NCI-H2107 (cell line): ENCODE measurements around the gene SEPTIN1.
"Not testable (repeated sequence)": the region's sequence is repeated elsewhere in the genome, so short reads cannot be mapped to it uniquely, and the experiment has no call there.

Experiments
- DNase-seq: peaks from one replicate; lab custom pipeline; 2025; lab: John Stamatoyannopoulos, UW

SEPTIN1 gene

DNA sequence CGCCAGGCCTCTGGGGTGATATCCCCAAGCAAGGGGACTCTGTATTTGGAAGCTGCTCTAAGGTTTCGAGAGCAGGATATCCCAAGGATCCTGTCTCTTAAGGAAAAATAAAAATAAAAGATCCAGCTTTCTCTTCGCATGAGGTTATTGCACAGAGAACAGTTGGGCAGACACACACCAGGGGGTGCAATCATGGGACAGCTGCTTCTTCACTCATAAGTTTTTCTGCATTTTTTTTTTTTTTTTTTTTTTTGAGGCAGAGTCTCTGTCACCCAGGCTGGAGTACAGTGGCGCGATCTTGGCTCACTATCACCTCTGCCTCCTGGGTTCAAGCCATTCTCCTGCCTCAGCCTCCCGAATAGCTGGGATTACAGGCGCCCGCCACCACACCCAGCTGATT lies 40.4 kb downstream of the SEPTIN1 start:
- not testable (repeated sequence) for DNase-seq

DNA sequence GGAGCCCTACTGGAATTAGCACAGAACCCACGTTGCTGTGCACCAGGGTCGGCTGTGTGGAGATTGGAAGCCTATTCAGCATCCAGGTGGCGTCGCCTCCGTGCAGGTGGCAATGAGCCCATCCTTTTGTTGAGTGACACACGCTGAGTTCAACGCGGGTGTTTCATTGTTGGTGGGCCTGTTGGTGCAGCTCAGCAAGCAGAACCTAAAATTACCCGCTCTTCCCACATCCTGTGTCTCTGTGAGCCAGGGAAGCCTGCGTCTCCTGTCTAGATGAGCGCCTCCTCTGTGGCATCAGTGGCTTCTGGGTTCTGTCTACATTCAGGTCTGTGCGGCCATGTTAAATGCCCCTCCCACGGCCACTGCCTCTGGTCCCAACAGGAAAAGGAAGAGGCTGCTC lies 41.7 kb downstream of the SEPTIN1 start:
- no peak for DNase-seq

DNA sequence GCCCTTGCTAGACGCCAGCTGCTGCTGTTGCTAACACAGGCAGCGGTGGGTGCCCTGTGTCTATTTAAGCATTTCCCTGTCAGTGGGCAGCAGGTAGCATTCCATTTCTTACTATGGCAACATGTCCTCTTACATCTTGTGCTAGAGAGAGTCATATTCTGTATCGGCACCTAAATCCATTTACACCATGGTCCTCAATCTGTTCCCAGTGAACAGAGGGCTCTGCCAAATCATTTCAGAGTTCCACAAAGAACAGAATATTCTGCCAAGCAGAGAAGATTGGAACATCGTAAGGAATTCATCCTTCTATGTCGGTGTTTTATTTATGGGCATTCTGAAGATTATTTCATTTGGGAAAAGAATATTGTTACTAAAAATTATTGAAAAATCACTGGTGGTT lies 43.6 kb downstream of the SEPTIN1 start:
- not testable (repeated sequence) for DNase-seq

DNA sequence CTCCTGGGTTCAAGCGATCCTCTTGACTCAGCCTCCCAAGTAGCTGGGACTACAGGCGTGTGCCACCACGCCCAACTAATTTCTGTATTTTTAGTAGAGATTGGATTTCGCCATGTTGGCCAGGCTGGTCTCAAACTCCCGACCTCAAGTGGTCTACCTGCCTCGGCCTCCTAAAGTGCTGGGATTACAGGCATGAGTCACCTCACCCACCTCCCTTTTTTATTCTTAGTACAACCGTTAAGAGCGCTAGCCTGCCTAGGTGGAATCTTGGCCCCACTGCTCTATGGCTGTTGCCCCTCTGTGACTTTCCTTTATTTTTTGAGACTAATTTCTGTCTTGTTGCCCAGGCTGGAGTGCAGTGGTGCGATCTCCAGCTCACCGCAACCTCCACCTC lies 44.4 kb downstream of the SEPTIN1 start:
- DNase-seq: not testable (repeated sequence)

DNA sequence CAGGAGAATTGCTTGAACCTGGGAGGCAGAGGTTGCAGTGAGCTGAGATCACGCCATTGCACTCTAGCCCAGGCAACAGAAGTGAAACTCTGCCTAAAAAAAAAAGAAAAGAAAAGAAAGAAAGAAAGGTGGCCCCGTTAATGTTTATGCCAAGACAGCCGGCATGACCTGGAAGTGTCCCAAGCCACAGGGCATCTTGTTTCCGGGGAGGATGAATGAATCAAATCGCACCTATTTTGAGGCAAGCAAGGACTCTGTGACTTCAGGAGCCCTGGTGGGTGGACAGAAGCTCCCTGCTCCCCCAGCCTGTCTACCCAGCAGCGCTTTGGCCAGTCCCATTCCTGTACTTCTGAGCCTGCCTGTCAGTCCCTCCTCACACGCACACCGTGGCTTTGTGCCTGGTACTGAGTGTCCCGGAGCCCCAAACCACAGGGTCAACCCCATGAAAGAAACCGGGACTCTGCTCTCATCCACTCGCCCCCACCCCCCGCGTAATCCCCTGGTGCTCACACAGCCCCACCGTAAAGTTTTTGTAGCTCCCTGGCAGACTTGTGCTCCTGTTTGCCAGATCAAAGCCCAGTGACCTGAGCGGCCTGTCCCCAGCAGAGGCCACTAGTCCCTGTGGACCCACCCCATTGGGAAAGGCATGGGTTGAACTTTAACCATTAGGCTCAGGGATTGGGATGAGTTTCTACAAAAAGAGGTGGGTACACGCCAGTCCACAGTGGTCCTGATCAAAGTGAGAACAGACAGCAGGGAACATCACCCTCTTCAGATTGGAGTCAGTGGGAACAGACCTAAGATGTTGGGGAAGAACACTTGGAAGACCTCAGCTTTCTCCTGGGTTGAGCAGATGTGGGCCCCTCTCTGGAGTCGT lies 46.5 kb downstream of the SEPTIN1 start:
- no peak for DNase-seq

DNA sequence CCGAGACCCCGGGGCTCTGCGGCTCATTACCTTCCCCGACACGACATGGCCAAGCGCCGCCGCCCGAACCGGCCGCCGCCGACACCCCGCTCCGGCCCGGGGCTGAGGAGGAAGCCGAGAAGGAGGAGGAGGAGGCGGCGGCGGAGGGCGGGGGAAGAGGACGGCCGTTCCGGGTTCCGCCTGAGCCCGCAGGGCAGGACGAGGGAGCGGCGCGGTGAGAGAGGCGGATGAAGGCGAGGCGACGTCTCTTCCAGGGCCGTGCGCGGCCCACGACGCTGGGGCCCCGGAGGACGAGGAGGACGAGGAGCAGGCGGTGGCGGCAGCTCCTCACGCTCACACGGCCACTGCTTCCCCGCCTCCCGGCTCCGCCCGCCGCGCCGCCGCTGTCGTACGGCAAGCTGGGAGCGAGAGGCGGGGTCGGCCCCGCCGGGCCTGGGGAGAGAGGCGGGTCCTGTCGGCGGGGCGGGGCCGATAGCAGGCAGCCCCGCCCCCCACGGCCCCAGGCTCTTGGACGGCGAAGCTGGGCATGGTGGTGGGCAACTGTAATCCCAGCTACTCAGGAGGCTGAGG lies 47.2 kb downstream of the SEPTIN1 start:
- DNase-seq: not testable (repeated sequence)

DNA sequence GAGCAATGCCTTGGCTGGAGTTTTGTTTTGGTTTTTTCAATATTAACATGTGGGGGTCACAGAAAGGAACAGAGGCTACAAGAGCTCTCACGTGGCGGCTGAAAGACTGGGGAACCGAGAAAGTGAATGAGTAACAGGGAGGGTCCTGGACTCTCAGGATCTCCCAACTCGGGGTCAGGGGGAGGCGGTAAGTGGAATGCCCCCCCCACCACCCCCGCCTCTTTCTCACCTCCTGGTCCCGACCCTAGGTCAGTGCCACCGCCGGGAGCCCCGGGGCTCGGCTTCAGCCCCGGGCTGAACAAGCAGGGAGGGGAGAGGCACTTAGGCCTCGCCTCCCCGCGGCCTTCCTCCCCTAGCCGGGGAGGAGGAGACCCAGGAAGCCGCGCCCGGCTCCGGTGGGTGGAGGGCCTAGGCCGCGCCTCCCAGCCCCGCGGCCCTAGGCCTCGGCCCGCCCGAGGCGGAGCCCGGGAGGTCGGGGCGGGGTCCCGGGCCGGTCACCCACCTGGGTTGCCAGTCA lies 47.8 kb downstream of the SEPTIN1 start:
- DNase-seq: peak; percentile 20
